HepG2 (cell line): Measurements from ENCODE around the gene ADARB2. TPM values are rescaled to one million over a fixed set of nuclear protein-coding genes. Genes with fewer than 3 reads are reported as not detected.

ENCODE experiments used
- ATAC-seq: fragments of 200-7000 bp; cut with Tn5 transposase; 3 replicates; pipeline ENCODE4 v1.9.1; 2020; ENCODE audit warnings: mild to moderate bottlenecking, moderate library complexity
- BruUV-seq: library from RNA; stranded (reverse); fragments of 400-500 nt; replicated peaks from 2 replicates; lab custom pipeline; 2021; lab: Mats Ljungman, UMichigan
- CTCF ChIA-PET: fragments of 300-600 bp; formaldehyde crosslinking; extraction: SDS; loops from one replicate; lab custom pipeline; 2021; ENCODE audit warnings: low total read pairs, inconsistent platforms, low intra/inter-chr PET ratio; lab: Yijun Ruan, JAX
- POLR2A ChIA-PET: fragments of 350-600 bp; sonication (Branson Sonifier 250); formaldehyde crosslinking; loops from one replicate; lab custom pipeline; 2020; ENCODE audit warnings: antibody characterized with exemption, inconsistent platforms; lab: Yijun Ruan, JAX
- DNase-seq: peaks from one replicate; pipeline ENCODE4 v3.0.0-alpha.2; 2015; ENCODE audit warnings: low spot score
- FAIRE-seq: peaks from 3 replicates; lab custom pipeline; 2011; peaks lifted over from hg19 to GRCh38; lab: Jason Lieb, UNC
- H2AFZ ChIP-seq: one replicate; pipeline ENCODE4 v1.6.1; 2011; ENCODE audit warnings: low read length, inconsistent platforms
- H3K27ac ChIP-seq: fragments of 300-600 bp; 3 replicates; pipeline ENCODE4 v1.8.0; 2011; ENCODE audit warnings: mixed run types, mild to moderate bottlenecking, mixed read lengths, low read length, inconsistent platforms; ENCODE audit not compliant: insufficient read depth; ENCODE audit errors: extremely low read length
- H3K27me3 ChIP-seq, 2 experiments: fragments of 200-600 bp in 1 of 2; 2 replicates in 1 of 2; 3 replicates in 1 of 2; pipeline versions ENCODE4 v1.6.0 to v1.8.0; 2011; ENCODE audit warnings: low read length in 2 of 2, mild to moderate bottlenecking in 2 of 2, moderate library complexity in 2 of 2, inconsistent platforms in 1 of 2; ENCODE audit not compliant: insufficient read depth in 2 of 2, control insufficient read depth in 1 of 2
- H3K36me3 ChIP-seq, 2 experiments: fragments of 200-600 bp in 1 of 2; replicated peaks in 1 of 2; 2 replicates in 1 of 2; 3 replicates in 1 of 2; pipeline versions ENCODE4 v1.5.1 to v1.8.0; 2011; ENCODE audit warnings: low read length in 2 of 2, inconsistent platforms in 1 of 2; ENCODE audit not compliant: insufficient read depth in 2 of 2, control insufficient read depth in 1 of 2
- H3K4me1 ChIP-seq: 2 replicates; pipeline ENCODE4 v1.5.1; 2012; ENCODE audit warnings: low read length, inconsistent platforms; ENCODE audit not compliant: insufficient read depth
- H3K4me2 ChIP-seq: 2 replicates; pipeline ENCODE4 v1.6.0; 2011; ENCODE audit warnings: low read depth, low read length, inconsistent platforms
- H3K4me3 ChIP-seq, 3 experiments: fragments of 200-600 bp in 1 of 3; sonication (generic), shearing (Covaris generic) in 1 of 3; replicated peaks in 1 of 3; 2 replicates each; pipeline ENCODE4 v1.5.1; 2011 to 2016; ENCODE audit warnings: low read length in 3 of 3, inconsistent platforms in 2 of 3, low read depth in 2 of 3, mild to moderate bottlenecking in 2 of 3, control low read depth in 1 of 3, mixed read lengths in 1 of 3; ENCODE audit not compliant: insufficient read depth in 1 of 3
- H3K79me2 ChIP-seq: one replicate; pipeline ENCODE4 v1.6.1; 2011; ENCODE audit warnings: low read length, inconsistent platforms; ENCODE audit not compliant: insufficient read depth
- H3K9ac ChIP-seq: 2 replicates; pipeline ENCODE4 v1.6.0; 2011; ENCODE audit warnings: mild to moderate bottlenecking, low read depth, low read length, inconsistent platforms; ENCODE audit not compliant: insufficient read depth
- H3K9me3 ChIP-seq: 2 replicates; pipeline ENCODE4 v1.5.1; 2012; ENCODE audit warnings: mild to moderate bottlenecking, low read length
- H4K20me1 ChIP-seq: 2 replicates; pipeline ENCODE4 v1.6.0; 2011; ENCODE audit warnings: inconsistent platforms, mild to moderate bottlenecking, low read length, moderate library complexity; ENCODE audit not compliant: insufficient read depth
- AGO1 ChIP-seq: fragments of 200-400 bp; formaldehyde crosslinking; IDR thresholded peaks from 2 replicates; pipeline ENCODE4 v1.6.1; 2017; ENCODE audit warnings: mild to moderate bottlenecking, low read depth, low read length, moderate library complexity; ENCODE audit not compliant: poor library complexity, severe bottlenecking
- ATAD3A ChIP-seq: sonication (generic); formaldehyde crosslinking; IDR thresholded peaks from 2 replicates; pipeline ENCODE4 v1.4.0; 2020; ENCODE audit warnings: missing genetic modification reagents
- ATF7 ChIP-seq, 2 experiments: fragments of 450-650 bp in 1 of 2; sonication (generic) in 1 of 2; formaldehyde crosslinking in 1 of 2; IDR thresholded peaks; 2 replicates each; pipeline versions ENCODE4 v1.4.0 to v1.6.1; 2016 to 2020; ENCODE audit warnings: antibody characterized with exemption in 1 of 2, mild to moderate bottlenecking in 1 of 2, missing genetic modification reagents in 1 of 2
- BRF2 ChIP-seq: sonication (generic); formaldehyde crosslinking; IDR thresholded peaks from 2 replicates; pipeline ENCODE4 v1.8.1; 2022; ENCODE audit warnings: mild to moderate bottlenecking, missing genetic modification reagents
- ERF ChIP-seq: IDR thresholded peaks from 2 replicates; pipeline ENCODE4 v1.6.1; 2018; ENCODE audit warnings: missing biosample characterization, missing genetic modification reagents
- GZF1 ChIP-seq: sonication (generic); formaldehyde crosslinking; IDR thresholded peaks from 2 replicates; pipeline ENCODE4 v1.5.1; 2020; ENCODE audit warnings: mild to moderate bottlenecking, missing genetic modification reagents
- HMGXB3 ChIP-seq: sonication (generic); formaldehyde crosslinking; IDR thresholded peaks from 2 replicates; pipeline ENCODE4 v1.4.0; 2020; ENCODE audit warnings: missing genetic modification reagents, borderline replicate concordance
- REL ChIP-seq: sonication (generic); formaldehyde crosslinking; conservative IDR thresholded peaks from 2 replicates; pipeline ENCODE4 v1.8.0; 2022; ENCODE audit warnings: mild to moderate bottlenecking, missing genetic modification reagents, moderate library complexity
- SNRNP70 ChIP-seq: fragments of 200-400 bp; formaldehyde crosslinking; IDR thresholded peaks from 2 replicates; pipeline ENCODE4 v1.6.1; 2017; ENCODE audit warnings: mild to moderate bottlenecking, low read depth, low read length, moderate library complexity
- ZKSCAN1 ChIP-seq: fragments of 150-350 bp; IDR thresholded peaks from 2 replicates; pipeline ENCODE4 v1.6.1; 2014; ENCODE audit warnings: low read length
- ZKSCAN8 ChIP-seq: IDR thresholded peaks from 2 replicates; pipeline ENCODE4 v1.6.1; 2016; ENCODE audit warnings: borderline replicate concordance, missing genetic modification reagents, missing compliant biosample characterization
- ZNF33B ChIP-seq: sonication (generic); formaldehyde crosslinking; IDR thresholded peaks from 2 replicates; pipeline ENCODE4 v1.5.1; 2020; ENCODE audit warnings: mild to moderate bottlenecking, missing genetic modification reagents
- ZNF501 ChIP-seq: sonication (generic); formaldehyde crosslinking; IDR thresholded peaks from 2 replicates; pipeline ENCODE4 v1.5.1; 2020; ENCODE audit warnings: mild to moderate bottlenecking, moderate library complexity, missing genetic modification reagents
- WGBS: methylation state at CpG from one replicate; pipeline ENCODE4 v1.1.6; 2017; ENCODE audit warnings: low lambda C conversion rate; 5-methylcytosine and 5-hydroxymethylcytosine counted together
- in situ Hi-C: cut with HindIII; loops from 2 replicates; pipeline ENCODE4 v1.10.0; 2017; ENCODE audit warnings: low pct_unique_long_range_greater_than_20kb; ENCODE audit not compliant: extremely low pct_ligation_motif_present
- intact Hi-C: fragments of 100-400 bp; cut with micrococcal nuclease; formaldehyde crosslinking; loops from one replicate; pipeline ENCODE4 v1.10.0; 2022; ENCODE audit not compliant: unreplicated experiment
- polyA plus RNA-seq, 8 experiments: library from polyadenylated mRNA; depleted of rRNA in 3 of 8; stranded (reverse) in 7 of 8; unstranded in 1 of 8; fragments of >200 nt; fragmentation: Illumina TruSeq in 4 of 8; extraction: Trizol in 4 of 8; gene quantifications; 2 replicates each; pipeline versions ENCODE4 v1.2.1 to v1.2.3, GENCODE V29; 2011 to 2016; ENCODE audit warnings: low read depth in 4 of 8, missing spikeins in 1 of 8, mixed read lengths in 1 of 8; ENCODE audit not compliant: insufficient read depth in 1 of 8
- total RNA-seq, 5 experiments: library from RNA; depleted of rRNA; stranded (reverse); fragments of >200 nt; fragmentation: Illumina TruSeq; extraction: Trizol; gene quantifications; 2 replicates each; pipeline ENCODE4 v1.2.3, GENCODE V29; 2016; ENCODE audit warnings: low read depth in 1 of 5

Gene ADARB2
- total and polyA plus RNA-seq, 2 of the 13 experiments (the other 11 are each of a cell fraction or from before 2014, with no cell fraction given): not detected

GRCh38 chr10:1424648-1425047 lies 312.7 kb downstream of the ADARB2 start:
- intact Hi-C loops (no loop called here), in situ Hi-C loops (no loop called here)
- H3K79me2 ChIP-seq: no peaks in the 10 kb centered on the region
- peaks cover 4 to 27% of the 10 kb centered on the region in 2 experiments; a peak in 4 of 5 replicates for H3K27me3 ChIP-seq
- no peak overlapping the region for H3K4me2 ChIP-seq
- H3K27ac ChIP-seq: no peak overlapping the region
- H4K20me1 ChIP-seq: no peaks in the 10 kb centered on the region
- no peak overlapping the region for H3K9ac ChIP-seq
- no peaks in the 10 kb centered on the region for H3K36me3 ChIP-seq
- H3K4me1 ChIP-seq: no peaks in the 10 kb centered on the region
- POLR2A ChIA-PET: no interaction called here
- TF ChIP-seq ATAD3A (CRISPR knock-in tag) (no peak), ZNF501 (CRISPR knock-in tag) (no peak), AGO1 (no peak), SNRNP70 (no peak)
- BruUV-seq: no TSS peak
- no peak overlapping the region for H3K4me3 ChIP-seq
- no peak for FAIRE-seq
- no peak overlapping the region for H2AFZ ChIP-seq
- CTCF ChIA-PET: no interaction called here
- no peak for ATAC-seq
- H3K9me3 ChIP-seq: no peaks in the 10 kb centered on the region
- WGBS: 64% methylated on average over 6 of the region's 7 CpGs
- DNase-seq: no peak

- ATAC-seq: no peak
- FAIRE-seq: no peak
- Histone ChIP-seq H3K36me3 (no peaks in the 10 kb centered on the region), H3K79me2 (no peaks in the 10 kb centered on the region), H2AFZ (no peak overlapping the region), H3K4me2 (no peak overlapping the region), H3K9me3 (no peaks in the 10 kb centered on the region), H4K20me1 (no peaks in the 10 kb centered on the region), H3K27ac (no peak overlapping the region), H3K4me1 (no peaks in the 10 kb centered on the region), H3K4me3 (no peak overlapping the region), H3K27me3 (peaks cover 4 to 26% of the 10 kb centered on the region in 2 experiments; a peak in 4 of 5 replicates), H3K9ac (no peak overlapping the region)
- intact Hi-C loops (no loop called here), in situ Hi-C loops (no loop called here)
- 0% methylated on average over 1 of the region's 2 CpGs for WGBS
- BruUV-seq: no TSS peak
- DNase-seq: no peak
- CTCF ChIA-PET: no interaction called here
- POLR2A ChIA-PET: no interaction called here
- TF ChIP-seq REL (CRISPR knock-in tag) (no peak), ZNF33B (CRISPR knock-in tag) (no peak), ERF (CRISPR knock-in tag) (no peak), ZKSCAN8 (0 out of 2 replicates have a peak, but pooled peaks have one; percentile 32), ZKSCAN1 (0 out of 2 replicates have a peak, but pooled peaks have one; percentile 15), ATF7 (IDR thresholded peaks at IDR 0.05) (no peak), ATF7 (CRISPR knock-in tag; IDR thresholded peaks at IDR 0.05) (no peak), GZF1 (CRISPR knock-in tag) (no peak), BRF2 (no peak), HMGXB3 (CRISPR knock-in tag) (no peak)
Observed at GRCh38 chr10:1423676-1424253, 313.6 kb downstream of the ADARB2 start.
